Measurements from ENCODE around the gene ART5.

Gene ART5

DNA sequence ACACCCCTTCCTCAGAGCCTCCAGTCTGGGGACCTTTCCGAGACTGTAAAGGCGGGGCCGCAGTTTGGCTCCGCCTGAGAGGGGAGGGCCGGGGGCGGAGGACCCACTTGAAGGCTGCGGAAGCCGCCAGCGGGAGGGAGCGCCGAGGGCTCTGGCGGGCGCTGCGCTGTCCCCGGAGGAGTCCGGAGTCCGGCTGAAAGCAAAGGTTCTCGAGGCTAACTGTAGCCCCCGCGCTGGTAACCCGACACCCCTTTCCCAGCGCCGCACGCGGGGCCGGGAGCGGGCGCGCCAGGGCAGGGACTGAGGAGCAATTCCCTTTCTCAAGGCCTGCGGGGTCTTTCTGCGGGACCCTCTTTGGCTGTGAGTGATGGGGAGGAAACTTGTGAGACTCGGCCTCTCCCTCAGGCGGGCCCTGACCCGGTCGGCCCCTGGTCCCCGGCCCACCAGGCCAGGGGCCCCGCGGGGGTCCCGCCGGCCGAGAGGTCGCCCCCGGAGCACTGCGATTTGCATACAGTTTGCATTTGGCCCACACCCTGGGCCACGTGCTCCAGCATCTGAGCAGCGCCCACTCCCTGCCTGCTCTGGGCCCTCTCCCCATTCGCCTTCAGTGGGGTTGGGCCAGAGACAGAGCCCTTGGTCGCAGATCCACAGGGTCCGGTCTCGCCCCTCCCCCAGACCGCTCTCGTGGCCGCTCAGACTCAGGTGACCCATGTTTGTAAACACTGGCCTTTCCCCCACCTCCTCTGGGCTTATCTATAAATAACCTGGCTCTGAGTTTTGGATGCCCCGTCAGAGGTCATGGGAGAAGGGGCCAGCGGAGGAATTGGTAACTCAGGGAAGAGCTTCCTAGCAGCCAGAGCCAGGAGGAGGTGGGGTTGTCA lies 519 bp upstream of the ART5 start:
- TF ChIP-seq TAF1 (IDR thresholded peaks at IDR 0.05; ENCODE audit: borderline replicate concordance, insufficient read depth, low read length), result no peak
- TF ChIP-seq, protein P1, sequence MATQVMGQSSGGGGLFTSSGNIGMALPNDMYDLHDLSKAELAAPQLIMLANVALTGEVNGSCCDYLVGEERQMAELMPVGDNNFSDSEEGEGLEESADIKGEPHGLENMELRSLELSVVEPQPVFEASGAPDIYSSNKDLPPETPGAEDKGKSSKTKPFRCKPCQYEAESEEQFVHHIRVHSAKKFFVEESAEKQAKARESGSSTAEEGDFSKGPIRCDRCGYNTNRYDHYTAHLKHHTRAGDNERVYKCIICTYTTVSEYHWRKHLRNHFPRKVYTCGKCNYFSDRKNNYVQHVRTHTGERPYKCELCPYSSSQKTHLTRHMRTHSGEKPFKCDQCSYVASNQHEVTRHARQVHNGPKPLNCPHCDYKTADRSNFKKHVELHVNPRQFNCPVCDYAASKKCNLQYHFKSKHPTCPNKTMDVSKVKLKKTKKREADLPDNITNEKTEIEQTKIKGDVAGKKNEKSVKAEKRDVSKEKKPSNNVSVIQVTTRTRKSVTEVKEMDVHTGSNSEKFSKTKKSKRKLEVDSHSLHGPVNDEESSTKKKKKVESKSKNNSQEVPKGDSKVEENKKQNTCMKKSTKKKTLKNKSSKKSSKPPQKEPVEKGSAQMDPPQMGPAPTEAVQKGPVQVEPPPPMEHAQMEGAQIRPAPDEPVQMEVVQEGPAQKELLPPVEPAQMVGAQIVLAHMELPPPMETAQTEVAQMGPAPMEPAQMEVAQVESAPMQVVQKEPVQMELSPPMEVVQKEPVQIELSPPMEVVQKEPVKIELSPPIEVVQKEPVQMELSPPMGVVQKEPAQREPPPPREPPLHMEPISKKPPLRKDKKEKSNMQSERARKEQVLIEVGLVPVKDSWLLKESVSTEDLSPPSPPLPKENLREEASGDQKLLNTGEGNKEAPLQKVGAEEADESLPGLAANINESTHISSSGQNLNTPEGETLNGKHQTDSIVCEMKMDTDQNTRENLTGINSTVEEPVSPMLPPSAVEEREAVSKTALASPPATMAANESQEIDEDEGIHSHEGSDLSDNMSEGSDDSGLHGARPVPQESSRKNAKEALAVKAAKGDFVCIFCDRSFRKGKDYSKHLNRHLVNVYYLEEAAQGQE (IDR thresholded peaks at IDR 0.05; ENCODE audit: insufficient read depth in 1 of 2, low read depth in 2 of 2, low read length in 2 of 2), result no peak
- no peak for TF ChIP-seq POLR2AphosphoS5 (IDR thresholded peaks at IDR 0.05; ENCODE audit: low read depth, low read length)
- TF ChIP-seq SIN3A (IDR thresholded peaks at IDR 0.05; ENCODE audit: borderline replicate concordance, insufficient read depth, low read length), result no peak
- no peak for TF ChIP-seq FOXP2 (optimal IDR thresholded peaks at IDR 0.05; ENCODE audit: borderline replicate concordance, extremely low read depth, extremely low read length, insufficient read depth)

DNA sequence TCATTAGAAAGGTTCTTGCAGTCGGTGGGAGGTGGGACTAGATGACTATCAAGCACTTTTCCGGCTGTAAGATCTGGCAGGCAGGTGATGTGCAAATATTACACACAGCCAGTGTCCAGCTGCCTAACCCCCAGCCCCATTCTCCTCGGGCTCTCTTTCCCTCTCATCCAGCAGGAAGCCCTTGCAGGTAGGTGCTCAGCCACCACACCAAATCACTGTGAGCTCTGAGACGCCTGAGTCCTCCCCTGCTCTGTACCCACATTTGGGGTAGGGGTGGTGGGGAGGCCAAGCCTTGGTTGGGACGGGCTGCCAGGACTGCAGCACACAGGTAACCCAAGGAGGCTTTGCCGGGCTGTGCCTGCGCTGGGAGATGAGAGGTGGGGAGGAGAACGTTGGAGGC lies 601 bp downstream of the ART5 start:
- TF ChIP-seq, protein P1 (IDR thresholded peaks at IDR 0.05; ENCODE audit: insufficient read depth in 1 of 2, low read depth in 2 of 2, low read length in 2 of 2), result no peak
- no peak for TF ChIP-seq SIN3A (IDR thresholded peaks at IDR 0.05; ENCODE audit: borderline replicate concordance, insufficient read depth, low read length)
- TF ChIP-seq POLR2AphosphoS5 (IDR thresholded peaks at IDR 0.05; ENCODE audit: low read depth, low read length), result no peak
- TF ChIP-seq FOXP2 (optimal IDR thresholded peaks at IDR 0.05; ENCODE audit: borderline replicate concordance, extremely low read depth, extremely low read length, insufficient read depth), result no peak
- no peak for TF ChIP-seq TAF1 (IDR thresholded peaks at IDR 0.05; ENCODE audit: borderline replicate concordance, insufficient read depth, low read length)

DNA sequence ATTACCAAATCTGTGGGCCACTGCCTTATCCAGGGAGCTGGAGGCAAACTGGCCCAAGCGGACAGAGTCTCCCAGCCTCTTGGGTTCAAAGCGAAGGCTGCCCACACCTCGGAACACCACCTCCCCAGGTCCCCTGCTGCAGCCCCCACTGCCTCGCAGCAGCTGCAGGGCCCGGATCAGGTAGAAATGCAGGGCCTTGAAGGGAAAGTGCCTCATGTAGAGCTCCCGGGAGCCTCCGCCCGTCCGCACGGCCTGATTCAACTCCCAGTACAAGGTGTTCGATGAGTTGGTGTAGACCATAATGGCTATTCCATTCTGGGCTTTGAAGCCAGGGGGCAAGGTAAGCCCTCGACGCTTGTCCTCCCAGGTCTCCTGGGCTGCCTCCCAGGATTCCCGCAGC lies 2.0 kb downstream of the ART5 start:
- TF ChIP-seq, protein P1 (IDR thresholded peaks at IDR 0.05; ENCODE audit: insufficient read depth in 1 of 2, low read depth in 2 of 2, low read length in 2 of 2), result no peak
- no peak for TF ChIP-seq POLR2AphosphoS5 (IDR thresholded peaks at IDR 0.05; ENCODE audit: low read depth, low read length)
- no peak for TF ChIP-seq FOXP2 (optimal IDR thresholded peaks at IDR 0.05; ENCODE audit: borderline replicate concordance, extremely low read depth, extremely low read length, insufficient read depth)
- no peak for TF ChIP-seq SIN3A (IDR thresholded peaks at IDR 0.05; ENCODE audit: borderline replicate concordance, insufficient read depth, low read length)
- no peak for TF ChIP-seq TAF1 (IDR thresholded peaks at IDR 0.05; ENCODE audit: borderline replicate concordance, insufficient read depth, low read length)

DNA sequence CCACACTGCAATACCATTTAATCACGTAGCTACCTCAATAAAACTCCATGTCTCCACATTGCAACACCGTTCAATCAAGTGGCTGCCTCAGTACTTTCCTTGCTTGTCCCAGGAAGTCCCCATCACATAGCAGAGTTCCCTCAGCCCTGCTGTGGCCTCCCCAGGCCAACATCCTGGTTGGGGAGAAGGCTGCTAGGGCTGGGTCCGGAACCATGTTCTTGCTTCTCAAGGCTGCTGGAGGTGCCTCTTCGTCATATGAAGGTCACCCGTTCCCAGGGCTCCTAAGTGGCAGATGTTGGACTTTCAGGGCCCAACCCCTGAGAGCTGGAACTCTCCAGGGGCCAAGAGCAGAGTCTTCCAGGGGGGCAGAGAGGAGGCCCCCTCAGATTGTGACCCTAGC lies 3.3 kb downstream of the ART5 start:
- TF ChIP-seq TAF1 (IDR thresholded peaks at IDR 0.05; ENCODE audit: borderline replicate concordance, insufficient read depth, low read length), result no peak
- TF ChIP-seq FOXP2 (optimal IDR thresholded peaks at IDR 0.05; ENCODE audit: borderline replicate concordance, extremely low read depth, extremely low read length, insufficient read depth), result no peak
- TF ChIP-seq, protein P1 (IDR thresholded peaks at IDR 0.05; ENCODE audit: insufficient read depth in 1 of 2, low read depth in 2 of 2, low read length in 2 of 2), result no peak
- TF ChIP-seq POLR2AphosphoS5 (IDR thresholded peaks at IDR 0.05; ENCODE audit: low read depth, low read length), result no peak
- no peak for TF ChIP-seq SIN3A (IDR thresholded peaks at IDR 0.05; ENCODE audit: borderline replicate concordance, insufficient read depth, low read length)
